Subcutaneous abdominal adipose tissue (tissue), 5 donors: Measurements from ENCODE around the gene LACTB.
"Not testable (repeated sequence)": the region's sequence is repeated elsewhere in the genome, so short reads cannot be mapped to it uniquely, and the experiment has no call there.

Experiments used
- H3K27ac ChIP-seq: one replicate; pipeline ENCODE4 v1.7.0; 2013; ENCODE audit warnings: low read depth, mild to moderate bottlenecking, inconsistent platforms, low read length, moderate library complexity
- H3K27me3 ChIP-seq, 5 donors: one replicate each; pipeline ENCODE4 v1.7.0; 2013; ENCODE audit warnings: low read length in 5 of 5, inconsistent platforms in 1 of 5; ENCODE audit not compliant: control insufficient read depth in 5 of 5, insufficient read depth in 4 of 5
- H3K36me3 ChIP-seq, 5 donors: one replicate each; pipeline ENCODE4 v1.7.0; 2013; ENCODE audit warnings: low read length in 5 of 5; ENCODE audit not compliant: control insufficient read depth in 5 of 5, insufficient read depth in 5 of 5
- H3K4me1 ChIP-seq, 5 donors: one replicate each; pipeline ENCODE4 v1.7.0; 2013; ENCODE audit warnings: low read length in 5 of 5, mild to moderate bottlenecking in 3 of 5, moderate library complexity in 1 of 5; ENCODE audit not compliant: control insufficient read depth in 5 of 5, insufficient read depth in 5 of 5
- H3K4me3 ChIP-seq, 5 donors: one replicate each; pipeline ENCODE4 v1.7.0; 2013; ENCODE audit warnings: low read length in 5 of 5, low read depth in 1 of 5
- H3K9ac ChIP-seq, 5 donors: one replicate each; pipeline ENCODE4 v1.7.0; 2013; ENCODE audit warnings: low read length in 5 of 5, mild to moderate bottlenecking in 4 of 5, moderate library complexity in 3 of 5
- H3K9me3 ChIP-seq, 5 donors: one replicate each; pipeline ENCODE4 v1.7.0; 2013; ENCODE audit warnings: low read length in 5 of 5; ENCODE audit not compliant: control insufficient read depth in 5 of 5
- donor health status: healthy.
- donor health status: healthy.
- donor health status: healthy.
- donor health status: healthy.
- donor health status: healthy.

The LACTB gene

DNA sequence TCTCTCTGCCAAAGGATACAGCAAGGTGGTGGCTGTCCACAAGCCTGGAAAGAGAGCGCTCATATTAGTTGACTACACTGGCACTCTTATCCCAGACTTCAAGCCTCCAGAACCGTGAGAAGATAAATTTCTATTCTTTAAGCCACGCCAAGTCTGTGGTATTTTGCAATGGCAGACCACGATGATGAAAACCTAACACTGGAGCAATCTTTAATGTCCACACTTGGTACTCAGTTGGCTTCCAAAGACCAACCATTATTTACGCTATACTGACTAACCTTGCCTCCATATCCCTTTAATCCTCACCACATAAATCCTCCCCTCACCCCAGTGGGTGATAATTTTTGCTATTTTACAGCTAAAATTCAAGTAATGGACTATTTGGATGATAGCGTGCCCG is 16.9 kb upstream of the LACTB start:
- Histone ChIP-seq H3K27ac (no peak overlapping the region), H3K36me3 (no peaks in the 10 kb centered on the region), H3K4me3 (no peak overlapping the region), H3K27me3 (no peaks in the 10 kb centered on the region), H3K9ac (no peak overlapping the region), H3K9me3 (no peaks in the 10 kb centered on the region), H3K4me1 (peaks cover 0 to 8% (median 0%) of the 10 kb centered on the region in 5 donors)

DNA sequence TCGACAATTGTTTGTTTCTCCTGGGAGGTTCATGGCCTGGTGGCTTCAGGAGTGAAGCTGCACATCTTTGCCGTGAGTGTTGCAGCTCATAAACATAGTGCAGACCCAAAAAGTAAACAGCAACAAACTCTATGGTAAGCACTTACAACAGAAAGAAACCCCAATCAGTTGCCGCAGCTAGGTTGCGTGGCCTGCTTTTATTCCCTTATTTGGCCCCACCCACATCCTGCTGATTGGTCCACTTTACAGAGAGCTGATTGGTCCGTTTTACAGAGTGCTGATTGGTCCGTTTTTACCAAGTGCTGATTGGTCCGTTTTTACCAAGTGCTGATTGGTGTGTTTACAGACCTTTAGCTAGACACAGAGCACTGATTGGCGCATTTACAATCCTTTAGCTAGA is 16.3 kb upstream of the LACTB start:
- H3K4me1 ChIP-seq, H3K27me3 ChIP-seq, H3K27ac ChIP-seq, H3K9me3 ChIP-seq, H3K36me3 ChIP-seq, H3K9ac ChIP-seq, H3K4me3 ChIP-seq: not testable (repeated sequence)

DNA sequence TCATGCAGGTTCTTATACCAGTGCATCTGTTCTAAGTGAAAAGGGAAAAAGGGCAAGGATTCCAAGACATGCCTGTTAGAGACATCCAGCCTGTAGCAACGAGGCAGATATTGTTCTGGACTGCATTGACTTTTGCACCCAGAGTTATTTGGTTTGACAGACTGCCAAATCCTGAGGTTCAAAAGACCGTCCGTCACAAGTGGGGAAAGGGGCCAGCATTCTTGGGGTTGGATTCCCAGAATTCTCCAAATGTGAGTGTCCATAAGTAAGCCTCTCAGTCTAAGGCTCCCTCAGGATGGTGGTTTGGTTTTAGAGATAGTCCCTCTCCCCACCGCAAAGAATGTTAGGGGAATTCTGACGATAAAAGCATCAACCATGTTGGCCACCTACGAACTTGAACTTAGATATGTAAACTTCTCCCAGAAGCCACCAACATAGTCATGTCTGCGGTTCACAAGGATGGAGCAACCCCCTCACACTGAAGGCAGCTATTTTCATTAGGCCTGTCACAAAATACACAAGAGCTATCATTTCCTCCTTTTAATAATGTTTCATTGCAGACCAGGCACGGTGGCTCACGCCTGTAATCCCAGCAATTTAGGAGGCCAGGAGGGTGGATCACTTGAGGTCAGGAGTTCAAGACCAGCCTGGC is 13.6 kb upstream of the LACTB start:
- Histone ChIP-seq H3K4me3 (no peak overlapping the region), H3K36me3 (no peaks in the 10 kb centered on the region), H3K9ac (no peak overlapping the region), H3K4me1 (peaks cover 0 to 8% (median 0%) of the 10 kb centered on the region in 5 donors), H3K9me3 (no peaks in the 10 kb centered on the region), H3K27ac (no peak overlapping the region), H3K27me3 (no peaks in the 10 kb centered on the region)

DNA sequence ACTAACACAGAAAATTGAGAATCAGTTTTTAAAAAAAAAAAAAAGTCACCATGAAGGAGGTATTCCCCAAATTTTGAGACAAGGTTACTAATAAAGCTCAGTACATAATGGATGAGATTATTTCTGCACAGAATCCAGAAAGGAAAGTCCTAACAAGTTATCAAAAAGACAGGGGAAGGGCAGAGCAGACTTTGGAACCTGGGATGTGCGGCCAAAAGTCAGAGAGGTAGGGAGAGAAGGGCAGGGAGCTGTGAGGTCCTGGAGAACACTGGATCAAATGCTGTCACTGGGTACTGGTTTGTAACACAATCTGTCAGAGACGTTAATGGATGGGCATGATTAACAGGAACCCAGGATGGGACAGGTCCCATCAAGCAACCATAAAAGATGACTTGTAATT is 12.2 kb upstream of the LACTB start:
- Histone ChIP-seq H3K9ac (no peak overlapping the region), H3K4me3 (no peak overlapping the region), H3K4me1 (peaks cover 0 to 6% (median 0%) of the 10 kb centered on the region in 5 donors), H3K27me3 (no peaks in the 10 kb centered on the region), H3K9me3 (no peaks in the 10 kb centered on the region), H3K27ac (no peak overlapping the region), H3K36me3 (no peaks in the 10 kb centered on the region)

DNA sequence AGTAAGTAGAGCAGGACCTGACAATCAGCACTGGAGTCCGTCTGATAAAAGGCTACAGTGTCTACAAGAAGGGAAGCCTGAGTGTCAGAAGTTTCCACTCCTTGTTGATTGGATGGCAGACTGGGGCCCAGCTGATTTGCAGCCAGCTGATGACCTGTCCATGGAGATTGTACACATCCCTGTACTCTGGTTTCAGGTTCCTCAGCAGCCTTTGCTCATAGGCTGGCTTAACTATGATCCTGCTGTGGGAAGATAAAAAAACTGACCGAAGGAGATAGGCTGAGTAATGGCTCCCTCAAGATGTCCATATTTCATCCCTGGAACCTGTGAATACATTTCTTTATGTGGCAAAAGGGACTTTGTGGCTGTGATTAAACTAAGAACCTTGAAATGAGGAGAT is 11.7 kb upstream of the LACTB start:
- H3K9ac ChIP-seq: no peak overlapping the region
- no peaks in the 10 kb centered on the region for H3K27me3 ChIP-seq
- H3K4me1 ChIP-seq: peaks cover 0 to 6% (median 0%) of the 10 kb centered on the region in 5 donors
- H3K4me3 ChIP-seq: no peak overlapping the region
- H3K36me3 ChIP-seq: no peaks in the 10 kb centered on the region
- no peak overlapping the region for H3K27ac ChIP-seq
- no peaks in the 10 kb centered on the region for H3K9me3 ChIP-seq

DNA sequence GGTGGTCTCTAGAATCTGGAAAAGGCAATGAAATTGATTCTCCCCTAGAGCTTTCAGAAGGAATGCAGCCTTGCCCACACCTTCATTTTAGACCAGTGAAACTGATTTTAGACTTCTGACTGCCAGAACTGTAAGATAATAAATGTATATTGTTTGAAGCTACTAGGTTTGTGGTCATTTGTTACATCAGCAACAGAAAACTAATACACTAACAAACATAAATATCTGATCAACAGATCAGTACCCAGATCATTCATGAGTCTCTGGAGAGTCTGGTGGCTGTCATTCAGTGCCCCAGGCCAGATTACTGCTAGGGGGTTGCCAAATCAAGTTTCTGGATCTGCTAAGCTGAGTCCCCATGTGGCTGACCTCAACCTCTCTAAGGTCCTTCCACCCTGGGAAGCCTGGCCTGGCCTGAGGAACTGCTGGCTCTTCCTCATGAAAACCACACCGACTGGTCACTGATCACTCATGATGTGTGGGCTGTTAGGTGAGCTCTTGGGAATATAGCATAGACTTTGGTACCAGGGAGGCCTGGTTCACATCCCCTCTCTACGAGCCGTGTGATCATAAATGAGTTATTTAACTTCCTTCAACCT is 11.1 kb upstream of the LACTB start:
- H3K4me1 ChIP-seq: peaks cover 0 to 6% (median 0%) of the 10 kb centered on the region in 5 donors
- no peaks in the 10 kb centered on the region for H3K9me3 ChIP-seq
- H3K36me3 ChIP-seq: no peaks in the 10 kb centered on the region
- no peak overlapping the region for H3K4me3 ChIP-seq
- H3K9ac ChIP-seq: no peak overlapping the region
- no peaks in the 10 kb centered on the region for H3K27me3 ChIP-seq
- H3K27ac ChIP-seq: no peak overlapping the region

DNA sequence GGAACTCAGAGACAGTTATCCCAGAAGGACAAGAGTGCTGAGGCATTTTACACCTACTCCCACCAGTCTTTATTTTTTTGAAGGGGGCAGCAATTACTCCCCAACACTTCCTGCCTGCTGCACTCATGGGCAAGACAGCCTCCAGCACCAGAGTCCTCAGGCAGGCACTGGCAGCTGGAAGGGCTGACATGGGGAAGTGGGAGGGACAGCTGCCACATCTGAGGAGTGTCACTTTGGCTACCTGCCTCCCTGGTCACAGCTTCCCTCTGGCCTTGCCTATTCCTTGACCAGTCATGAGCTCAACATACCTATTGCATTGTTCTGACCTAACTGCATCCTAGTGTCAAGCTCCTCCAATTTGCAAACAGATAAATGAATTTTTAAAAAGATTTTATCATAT is 10.2 kb upstream of the LACTB start:
- H3K4me3 ChIP-seq: no peak overlapping the region
- H3K27me3 ChIP-seq: no peaks in the 10 kb centered on the region
- H3K9ac ChIP-seq: no peak overlapping the region
- H3K4me1 ChIP-seq: peaks cover 0 to 6% (median 0%) of the 10 kb centered on the region in 5 donors
- no peaks in the 10 kb centered on the region for H3K36me3 ChIP-seq
- H3K9me3 ChIP-seq: no peaks in the 10 kb centered on the region
- H3K27ac ChIP-seq: no peak overlapping the region

DNA sequence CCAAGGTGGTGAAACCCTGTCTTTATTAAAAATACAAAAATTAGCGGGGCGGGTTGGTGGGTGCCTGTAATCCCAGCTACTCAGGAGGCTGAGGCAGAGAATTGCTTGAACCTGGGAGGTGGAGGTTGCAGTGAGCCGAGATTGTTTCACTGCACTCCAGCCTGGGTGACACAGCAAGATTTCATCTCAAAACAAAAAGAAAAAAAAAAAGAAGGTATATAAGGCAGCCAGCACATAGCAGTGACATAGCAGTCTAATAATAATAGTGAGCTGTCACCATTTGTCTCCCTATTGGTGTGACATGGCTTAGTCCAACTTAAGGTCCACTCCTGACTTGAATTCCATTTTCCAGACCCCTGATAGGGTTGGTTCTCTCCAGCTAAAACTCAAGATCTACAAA is 8.8 kb upstream of the LACTB start:
- H3K9me3 ChIP-seq: no peaks in the 10 kb centered on the region
- no peak overlapping the region for H3K27ac ChIP-seq
- peaks cover 0 to 3% (median 0%) of the 10 kb centered on the region in 5 donors for H3K4me1 ChIP-seq
- no peaks in the 10 kb centered on the region for H3K27me3 ChIP-seq
- no peak overlapping the region for H3K9ac ChIP-seq
- no peaks in the 10 kb centered on the region for H3K36me3 ChIP-seq
- H3K4me3 ChIP-seq: no peak overlapping the region

DNA sequence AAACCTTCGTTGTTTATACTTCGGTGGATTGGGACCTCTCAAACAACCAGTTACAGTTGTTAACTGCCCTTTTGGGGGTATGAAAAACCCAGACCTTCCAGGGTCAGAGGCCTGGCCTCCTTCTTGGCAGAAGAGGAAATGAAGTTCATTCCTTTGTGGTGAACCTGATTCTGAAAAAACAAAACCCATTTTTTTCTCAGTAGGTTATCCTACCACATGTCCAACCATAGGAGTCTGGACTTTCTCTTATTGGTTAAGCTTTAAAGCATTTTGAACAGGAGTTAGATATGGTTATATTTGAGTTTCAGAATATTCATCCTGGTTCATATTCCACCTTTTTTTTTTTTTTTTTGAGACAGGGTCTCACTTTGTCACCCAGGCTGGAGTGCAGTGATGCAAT is 7.2 kb upstream of the LACTB start:
- Histone ChIP-seq H3K9ac (no peak overlapping the region), H3K27ac (no peak overlapping the region), H3K4me1 (no peaks in the 10 kb centered on the region), H3K4me3 (no peak overlapping the region), H3K36me3 (no peaks in the 10 kb centered on the region), H3K27me3 (no peaks in the 10 kb centered on the region), H3K9me3 (no peaks in the 10 kb centered on the region)

DNA sequence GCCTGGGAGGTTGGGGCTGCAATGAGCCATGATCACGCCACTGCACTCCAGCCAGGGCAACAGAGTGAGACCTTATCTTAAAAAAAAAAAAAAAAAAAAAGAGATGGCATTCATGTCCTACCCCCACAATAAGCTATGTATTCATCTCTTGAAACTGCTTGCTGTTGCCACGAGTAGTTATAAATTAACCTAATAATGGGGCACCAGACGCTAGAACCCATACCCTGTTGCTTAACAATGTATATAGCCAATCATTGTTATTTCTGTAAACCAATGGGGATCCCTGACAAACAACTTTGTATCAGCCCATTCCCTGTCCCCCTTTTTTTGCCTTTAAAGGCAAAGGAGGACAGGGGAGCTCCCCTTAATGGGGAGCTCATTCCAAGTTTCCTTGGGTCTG is 2.8 kb upstream of the LACTB start:
- Histone ChIP-seq H3K4me1 (peaks cover 0 to 12% (median 6%) of the 10 kb centered on the region in 5 donors), H3K9ac (no peak overlapping the region), H3K36me3 (no peaks in the 10 kb centered on the region), H3K27ac (no peak overlapping the region), H3K9me3 (peaks cover 0 to 4% (median 0%) of the 10 kb centered on the region in 5 donors), H3K27me3 (no peaks in the 10 kb centered on the region), H3K4me3 (no peak overlapping the region)
